Spleen (tissue), 11 donors: Measurements from ENCODE around the gene ADARB1. TPM values are rescaled to one million over a fixed set of nuclear protein-coding genes. Genes with fewer than 3 reads are reported as not detected.
A peak's percentile ranks its signal among the peaks of the same experiment; 100 is the strongest.

Experiments
- DNase-seq: peaks from one replicate; pipeline ENCODE4 v3.0.0-alpha.2; 2020
- H3K27ac ChIP-seq, 8 donors: fragments of 200-600 bp; sonication (generic) in 7 of 8; 1 replicate in 4 of 8; 2 replicates in 4 of 8; pipeline versions ENCODE4 v1.5.0 to v1.8.0; 2016 to 2021; ENCODE audit warnings: inconsistent platforms in 4 of 8, mild to moderate bottlenecking in 4 of 8, moderate library complexity in 1 of 8
- H3K27me3 ChIP-seq, 7 donors: fragments of 200-600 bp; sonication (generic) in 6 of 7; replicated peaks in 1 of 7; 1 replicate in 4 of 7; 2 replicates in 3 of 7; pipeline versions ENCODE4 v1.5.0 to v1.8.0; 2016 to 2021; ENCODE audit warnings: inconsistent platforms in 3 of 7, mild to moderate bottlenecking in 1 of 7
- H3K36me3 ChIP-seq, 6 donors: fragments of 200-600 bp; sonication (generic) in 5 of 6; 1 replicate in 4 of 6; 2 replicates in 2 of 6; pipeline versions ENCODE4 v1.5.0 to v1.8.0; 2016 to 2021; ENCODE audit warnings: inconsistent platforms in 2 of 6
- H3K4me1 ChIP-seq, 6 donors: fragments of 200-600 bp; sonication (generic) in 5 of 6; 1 replicate in 3 of 6; 2 replicates in 3 of 6; pipeline versions ENCODE4 v1.5.0 to v1.8.0; 2016 to 2021; ENCODE audit warnings: inconsistent platforms in 3 of 6
- H3K4me3 ChIP-seq, 8 donors: fragments of 200-600 bp; sonication (generic) in 7 of 8; 1 replicate in 4 of 8; 2 replicates in 4 of 8; pipeline versions ENCODE4 v1.5.0 to v1.8.0; 2016 to 2021; ENCODE audit warnings: inconsistent platforms in 4 of 8, mild to moderate bottlenecking in 4 of 8, moderate library complexity in 2 of 8
- H3K9me3 ChIP-seq, 8 donors: fragments of 200-600 bp; sonication (generic) in 7 of 8; 1 replicate in 4 of 8; 2 replicates in 4 of 8; pipeline versions ENCODE4 v1.5.0 to v1.8.0; 2016 to 2021; ENCODE audit warnings: inconsistent platforms in 4 of 8
- POLR2A ChIP-seq, 3 donors: fragments of 450-650 bp; IDR thresholded peaks; one replicate each; pipeline ENCODE4 v1.5.1; 2017; ENCODE audit warnings: antibody characterized with exemption in 3 of 3, mild to moderate bottlenecking in 1 of 3
- POLR2AphosphoS5 ChIP-seq, 3 donors: sonication (generic); formaldehyde crosslinking; IDR thresholded peaks; one replicate each; pipeline ENCODE4 v1.5.1; 2017; ENCODE audit warnings: antibody characterized with exemption in 3 of 3
- WGBS, 5 donors: extraction: QIAGEN DNeasy Blood & Tissue Kit in 3 of 5; methylation state at CpG; one replicate each; pipeline versions ENCODE4 v1.1.5 to v1.1.7; 2013 to 2018; 5-methylcytosine and 5-hydroxymethylcytosine counted together
- intact Hi-C: fragments of 100-400 bp; cut with DNase I; formaldehyde crosslinking; loops from one replicate; pipeline ENCODE4 v1.15.0; 2023; ENCODE audit warnings: low total_unique reads
- polyA plus RNA-seq, 3 donors: library from polyadenylated mRNA; stranded (reverse); fragments of 200-250 nt; gene quantifications; one replicate each; pipeline ENCODE4 v1.2.1, GENCODE V29; 2013
- total RNA-seq, 7 donors: library from RNA; depleted of rRNA in 3 of 7; stranded (reverse); fragments of >200 nt in 3 of 7; fragmentation: NEBNext Ultra II Directional in 4 of 7; extraction: Animal tissue kit (Norgen Biotek cat#: 25700) in 4 of 7; gene quantifications; one replicate each; pipeline versions ENCODE4 v1.1.0 to v1.2.1, GENCODE V29; 2016 to 2021
- TF ChIP-seq, protein P1 (sequence below), 11 experiments: fragments of 200-600 bp in 7 of 11; fragments of 450-650 bp in 4 of 11; sonication (generic) in 4 of 11; IDR thresholded peaks in 8 of 11; conservative IDR thresholded peaks in 3 of 11; 1 replicate in 7 of 11; 2 replicates in 4 of 11; pipeline versions ENCODE4 v1.4.0 to v1.8.0; 2016 to 2021; ENCODE audit warnings: antibody characterized with exemption in 11 of 11, inconsistent platforms in 4 of 11, mild to moderate bottlenecking in 1 of 11
- donor health status: healthy with polysubstance abuse.
- donor health status: DM: no; HTN: no; CAD: no; lungs with moderate emphysema.
- donor health status: DM: no; HTN: no; CAD: no.
- donor health status: Bipolar disorder and iron deficiency.
- donor health status: healthy.
- donor health status: DM: no; HTN: no; CAD: no.
- donor health status: DM: yes; HTN: yes; CAD: no.

ADARB1 gene
- total and polyA plus RNA-seq, 10 donors = 9.1 to 50.8 (median 29.0) TPM

DNA sequence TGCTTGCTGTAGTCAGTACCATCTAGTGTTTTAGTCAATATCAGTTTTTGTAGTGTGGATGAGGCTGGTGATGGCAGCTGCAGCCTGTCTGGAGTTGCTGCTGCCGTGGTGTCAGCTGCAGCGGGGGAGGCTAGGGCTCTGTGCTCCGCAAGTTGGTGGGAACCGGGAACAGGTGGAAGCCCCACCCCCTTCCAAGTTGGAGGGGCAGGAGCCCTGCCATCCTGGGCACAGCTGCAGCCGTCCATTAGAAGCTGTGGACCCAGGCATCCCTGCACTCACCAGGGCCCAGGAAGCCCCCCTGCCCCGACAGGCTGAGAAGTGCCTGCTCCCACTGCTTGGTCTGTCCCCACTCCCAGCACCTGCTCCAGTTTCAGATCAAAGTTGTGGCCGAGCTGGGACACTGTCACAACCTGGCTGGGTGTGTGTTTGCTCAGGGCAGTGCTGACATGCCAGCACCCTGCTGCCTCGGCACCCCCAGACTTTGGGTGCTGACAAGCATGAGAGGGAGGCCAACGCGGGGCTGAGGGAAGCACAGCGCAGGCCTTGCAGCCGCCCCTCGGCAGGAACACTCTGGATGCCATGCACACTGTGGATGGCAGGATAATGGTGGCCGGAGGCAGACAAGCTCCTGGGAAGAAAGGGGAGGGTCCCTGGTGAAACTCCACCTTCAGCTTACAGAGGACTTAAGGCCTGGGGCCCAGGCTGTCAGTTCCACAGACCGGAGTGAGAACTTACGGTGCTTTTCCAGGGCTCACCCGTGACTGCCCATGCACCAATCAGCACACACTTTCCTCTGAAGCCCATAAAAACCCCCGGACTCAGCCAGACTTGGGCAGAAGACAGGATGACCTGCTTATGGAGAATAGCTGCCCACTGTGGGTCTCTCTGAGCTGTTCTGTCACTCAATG lies 86.9 kb downstream of the ADARB1 start:
- peaks cover 0 to 8% (median 0%) of the 10 kb centered on the region in 8 donors for H3K9me3 ChIP-seq
- no peak overlapping the region for H3K4me3 ChIP-seq
- no peaks in the 10 kb centered on the region for H3K27me3 ChIP-seq
- 86 to 96% (median 93%) methylated on average over 14 to 18 of the region's 18 CpGs for WGBS, 5 donors
- no peak overlapping the region for H3K27ac ChIP-seq
- peaks cover 0 to 6% (median 0%) of the 10 kb centered on the region in 6 donors for H3K4me1 ChIP-seq
- peaks cover 0 to 38% (median 0%) of the 10 kb centered on the region in 6 donors for H3K36me3 ChIP-seq
- no peak for DNase-seq
- intact Hi-C loops = no loop called here
- TF ChIP-seq POLR2A (IDR thresholded peaks at IDR 0.05) (no peak), POLR2AphosphoS5 (IDR thresholded peaks at IDR 0.05) (peak in 1 of 3 donors; percentile 15)

DNA sequence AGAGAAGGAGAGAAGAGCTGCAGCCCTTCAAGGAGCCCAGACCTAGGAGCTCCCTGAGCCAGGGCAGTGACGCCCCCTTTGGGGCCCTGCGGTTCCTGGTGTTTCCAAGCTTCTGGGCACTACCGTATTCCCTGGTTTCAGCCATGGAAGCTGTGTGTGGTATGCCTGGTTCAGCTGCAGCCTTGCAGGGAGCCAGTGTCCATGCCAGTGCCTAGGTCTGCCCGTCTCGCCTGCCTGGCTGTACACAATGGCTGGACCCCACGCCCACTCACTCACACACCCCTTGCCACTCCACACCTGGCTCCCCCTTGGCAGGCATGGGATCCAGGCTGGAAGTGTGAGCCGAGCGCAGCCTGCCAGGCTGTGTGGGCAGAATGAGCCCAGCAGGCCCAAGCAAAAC lies 87.7 kb downstream of the ADARB1 start:
- no peaks in the 10 kb centered on the region for H3K27me3 ChIP-seq
- DNase-seq = no peak
- TF ChIP-seq, protein P1, sequence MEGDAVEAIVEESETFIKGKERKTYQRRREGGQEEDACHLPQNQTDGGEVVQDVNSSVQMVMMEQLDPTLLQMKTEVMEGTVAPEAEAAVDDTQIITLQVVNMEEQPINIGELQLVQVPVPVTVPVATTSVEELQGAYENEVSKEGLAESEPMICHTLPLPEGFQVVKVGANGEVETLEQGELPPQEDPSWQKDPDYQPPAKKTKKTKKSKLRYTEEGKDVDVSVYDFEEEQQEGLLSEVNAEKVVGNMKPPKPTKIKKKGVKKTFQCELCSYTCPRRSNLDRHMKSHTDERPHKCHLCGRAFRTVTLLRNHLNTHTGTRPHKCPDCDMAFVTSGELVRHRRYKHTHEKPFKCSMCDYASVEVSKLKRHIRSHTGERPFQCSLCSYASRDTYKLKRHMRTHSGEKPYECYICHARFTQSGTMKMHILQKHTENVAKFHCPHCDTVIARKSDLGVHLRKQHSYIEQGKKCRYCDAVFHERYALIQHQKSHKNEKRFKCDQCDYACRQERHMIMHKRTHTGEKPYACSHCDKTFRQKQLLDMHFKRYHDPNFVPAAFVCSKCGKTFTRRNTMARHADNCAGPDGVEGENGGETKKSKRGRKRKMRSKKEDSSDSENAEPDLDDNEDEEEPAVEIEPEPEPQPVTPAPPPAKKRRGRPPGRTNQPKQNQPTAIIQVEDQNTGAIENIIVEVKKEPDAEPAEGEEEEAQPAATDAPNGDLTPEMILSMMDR (IDR thresholded peaks at IDR 0.05 in 8 of 11, conservative IDR thresholded peaks at IDR 0.05 in 3 of 11) = no peak
- TF ChIP-seq POLR2A (IDR thresholded peaks at IDR 0.05) (no peak), POLR2AphosphoS5 (IDR thresholded peaks at IDR 0.05) (no peak)
- intact Hi-C loops = no loop called here
- H3K4me3 ChIP-seq = no peak overlapping the region
- H3K4me1 ChIP-seq = peaks cover 0 to 6% (median 0%) of the 10 kb centered on the region in 6 donors
- 72 to 100% (median 92%) methylated on average over 7 to 8 of the region's 8 CpGs for WGBS, 5 donors
- peaks cover 0 to 38% (median 0%) of the 10 kb centered on the region in 6 donors for H3K36me3 ChIP-seq
- H3K9me3 ChIP-seq = peaks cover 0 to 8% (median 0%) of the 10 kb centered on the region in 8 donors
- no peak overlapping the region for H3K27ac ChIP-seq

DNA sequence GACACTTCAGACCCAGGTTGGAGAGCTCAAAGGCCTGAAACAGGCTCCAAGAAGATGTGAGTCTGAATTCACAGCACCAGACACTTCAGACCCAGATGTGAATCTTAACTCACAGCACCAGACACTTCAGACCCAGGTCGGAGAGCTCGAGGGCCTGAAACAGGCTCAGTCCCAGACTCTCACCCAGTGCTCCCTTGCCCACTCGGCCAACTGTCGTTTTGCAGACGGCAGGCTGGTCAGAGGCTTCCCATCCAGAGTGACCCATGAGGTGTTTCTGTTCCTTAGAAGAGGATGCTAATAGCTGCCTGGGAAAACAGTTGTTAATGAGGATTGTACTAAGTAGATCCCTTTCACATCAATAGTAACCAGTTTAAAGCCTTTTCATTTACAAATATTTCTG lies 88.4 kb downstream of the ADARB1 start:
- peaks cover 0 to 11% (median 0%) of the 10 kb centered on the region in 6 donors for H3K4me1 ChIP-seq
- no peak for DNase-seq
- peaks cover 0 to 37% (median 0%) of the 10 kb centered on the region in 6 donors for H3K36me3 ChIP-seq
- no peak overlapping the region for H3K4me3 ChIP-seq
- H3K27me3 ChIP-seq = no peaks in the 10 kb centered on the region
- H3K9me3 ChIP-seq = peaks cover 0 to 8% (median 0%) of the 10 kb centered on the region in 8 donors
- TF ChIP-seq, protein P1 (IDR thresholded peaks at IDR 0.05 in 8 of 11, conservative IDR thresholded peaks at IDR 0.05 in 3 of 11) = no peak
- H3K27ac ChIP-seq = no peak overlapping the region
- 81 to 98% (median 92%) methylated on average over 5 of the region's 5 CpGs for WGBS, 5 donors
- intact Hi-C loops = no loop called here

DNA sequence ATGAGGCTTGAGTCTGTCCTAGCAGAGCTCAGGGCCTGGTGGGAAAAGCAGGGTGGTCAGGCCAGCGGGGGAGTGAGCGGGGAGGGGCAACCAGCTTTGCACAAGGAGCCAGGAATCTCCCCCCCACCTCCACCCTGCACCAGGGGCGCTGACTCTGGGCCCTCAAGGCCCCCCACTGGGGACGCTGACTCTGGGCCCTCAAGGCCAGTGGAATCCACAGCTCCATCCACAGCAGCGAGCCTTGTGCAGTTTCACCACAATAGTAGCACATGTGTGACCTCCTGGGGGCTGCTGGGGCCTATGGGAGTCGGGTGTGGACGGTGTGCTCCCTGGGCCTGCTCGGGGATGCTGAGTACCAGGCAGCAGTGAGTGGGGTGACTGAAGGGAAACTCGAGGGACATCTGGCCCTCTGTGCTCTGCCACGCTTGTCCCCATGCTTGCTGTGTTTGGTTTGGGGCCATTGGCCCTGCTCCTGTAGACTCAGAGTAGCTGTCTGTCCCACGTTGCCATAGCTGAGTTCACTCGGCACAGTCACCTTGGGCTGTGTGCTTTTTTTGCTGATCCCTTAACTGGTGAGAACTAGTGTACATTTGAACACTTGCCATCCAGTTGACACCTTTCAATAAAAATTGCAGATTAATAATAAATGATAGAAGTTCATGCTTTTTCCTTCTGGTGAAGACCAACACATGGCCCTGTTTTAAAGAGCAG lies 89.2 kb downstream of the ADARB1 start:
- peaks cover 0 to 17% (median 0%) of the 10 kb centered on the region in 6 donors for H3K4me1 ChIP-seq
- peak overlapping the region in 3 of 8 donors; percentile 12 to 36 (median 25) for H3K27ac ChIP-seq
- no peak for TF ChIP-seq POLR2AphosphoS5 (IDR thresholded peaks at IDR 0.05)
- TF ChIP-seq POLR2A (IDR thresholded peaks at IDR 0.05) = no peak
- TF ChIP-seq, protein P1 (IDR thresholded peaks at IDR 0.05 in 8 of 11, conservative IDR thresholded peaks at IDR 0.05 in 3 of 11) = no peak
- 80 to 92% (median 84%) methylated on average over 7 to 12 of the region's 12 CpGs for WGBS, 5 donors
- intact Hi-C loops = no loop called here
- H3K4me3 ChIP-seq = no peak overlapping the region
- peaks cover 0 to 7% (median 0%) of the 10 kb centered on the region in 8 donors for H3K9me3 ChIP-seq
- peaks cover 0 to 31% (median 0%) of the 10 kb centered on the region in 6 donors for H3K36me3 ChIP-seq
- DNase-seq = no peak
- H3K27me3 ChIP-seq = no peaks in the 10 kb centered on the region
